Stimulated activated CD8-positive, alpha-beta memory T cell treated with anti-CD3 and anti-CD28 coated beads, Interleukin-15, amount 100 ng/mL, for 48 hours (primary cell): ENCODE results near the gene NDUFAF7.
"Not testable (repeated sequence)": the region's sequence is repeated elsewhere in the genome, so short reads cannot be mapped to it uniquely, and the experiment has no call there.

ENCODE experiments used
- DNase-seq, 2 donors: peaks; one replicate each; pipeline ENCODE4 v3.0.0-alpha.2; 2020; ENCODE audit warnings: low read depth in 2 of 2

Gene NDUFAF7

DNA sequence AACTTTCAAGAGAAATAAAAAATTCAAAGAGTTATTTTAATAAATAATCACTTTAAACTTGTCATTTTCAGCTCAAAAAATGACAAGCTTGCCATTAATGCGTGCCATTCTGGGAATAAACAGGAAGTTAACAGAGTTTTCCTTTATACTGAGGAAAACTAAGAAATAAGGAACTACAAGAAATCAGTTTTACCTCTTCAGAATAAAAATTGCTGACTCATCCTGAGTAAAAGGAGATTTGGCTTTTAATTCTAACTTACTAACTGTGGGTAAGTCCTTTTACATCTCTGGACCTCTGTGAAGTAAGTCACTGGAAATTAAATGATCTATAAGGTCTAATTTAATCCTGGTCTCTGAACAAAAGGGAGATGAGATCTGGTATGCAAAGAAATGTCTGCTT lies 16.2 kb upstream of the NDUFAF7 start:
- no peak for DNase-seq

DNA sequence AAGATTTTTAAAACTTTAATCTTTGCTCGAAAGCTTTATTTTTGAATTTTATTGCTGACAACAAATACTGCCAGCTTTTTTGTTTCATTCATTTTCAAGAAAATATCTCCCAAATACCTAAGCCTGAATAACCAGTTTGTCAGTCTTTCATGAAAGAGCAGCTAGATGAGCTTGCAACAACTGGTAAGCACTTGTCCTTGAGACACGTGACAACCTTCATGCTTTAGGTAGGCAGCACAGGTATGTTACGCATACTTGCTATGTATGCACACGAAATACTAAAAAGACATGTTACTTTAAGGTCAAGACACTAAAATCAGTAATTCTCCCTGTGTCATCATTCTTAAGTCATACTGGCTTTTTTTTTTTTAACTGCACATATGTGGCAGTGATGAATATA lies 12.4 kb upstream of the NDUFAF7 start:
- no peak for DNase-seq

DNA sequence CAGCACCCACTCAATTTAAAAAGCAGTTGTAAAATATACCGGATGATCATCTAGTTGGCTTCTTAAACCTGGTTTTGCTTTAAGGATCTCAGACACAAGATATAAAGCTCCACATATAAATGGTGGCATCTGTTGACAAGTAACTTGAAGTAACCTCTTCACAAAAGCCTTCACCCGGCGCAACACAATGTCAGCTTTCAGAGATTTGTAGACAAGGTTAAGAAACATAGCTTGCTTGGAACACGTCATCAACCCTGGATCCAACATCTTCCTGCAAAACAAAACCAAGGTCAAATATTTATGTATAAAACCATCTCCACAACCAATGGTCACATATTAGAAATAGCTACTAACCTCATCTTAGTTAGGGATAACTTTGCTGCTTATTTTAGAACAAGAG lies 8.3 kb upstream of the NDUFAF7 start:
- DNase-seq = no peak

DNA sequence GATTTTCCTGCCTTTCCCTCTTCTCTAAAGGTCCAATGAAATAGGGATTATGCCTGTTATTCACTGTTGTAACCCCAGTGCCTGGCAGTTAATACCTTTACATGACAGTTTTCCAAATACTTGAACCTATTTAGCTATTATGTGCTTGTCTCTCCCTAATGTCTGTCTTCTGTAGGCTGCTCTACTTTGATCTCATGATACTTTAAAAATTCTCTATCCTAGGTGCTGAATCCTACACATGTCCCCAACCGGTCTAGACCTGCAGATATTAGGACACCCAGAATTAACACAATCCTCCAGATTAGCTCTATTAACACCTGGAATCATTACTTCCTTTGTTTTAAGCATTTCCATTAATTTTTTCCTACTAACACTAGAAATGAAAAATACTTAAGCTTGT lies 7.4 kb upstream of the NDUFAF7 start:
- no peak for DNase-seq

DNA sequence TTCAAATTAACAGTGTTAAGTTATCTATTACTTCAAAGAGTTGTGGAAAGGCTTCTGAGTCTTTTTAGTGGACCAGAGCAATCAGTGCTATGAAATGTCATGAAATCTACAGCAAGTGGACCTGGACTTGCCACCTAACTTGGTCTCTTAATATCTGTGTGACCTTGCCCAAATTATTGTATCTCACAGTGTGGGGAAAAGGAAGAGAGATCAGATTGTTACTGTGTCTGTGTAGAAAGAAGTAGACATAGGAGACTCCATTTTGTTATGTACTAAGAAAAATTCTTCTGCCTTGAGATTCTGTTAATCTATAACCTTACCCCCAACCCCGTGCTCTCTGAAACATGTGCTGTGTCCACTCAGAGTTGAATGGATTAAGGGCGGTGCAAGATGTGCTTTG lies 6.3 kb upstream of the NDUFAF7 start:
- DNase-seq = not testable (repeated sequence)

DNA sequence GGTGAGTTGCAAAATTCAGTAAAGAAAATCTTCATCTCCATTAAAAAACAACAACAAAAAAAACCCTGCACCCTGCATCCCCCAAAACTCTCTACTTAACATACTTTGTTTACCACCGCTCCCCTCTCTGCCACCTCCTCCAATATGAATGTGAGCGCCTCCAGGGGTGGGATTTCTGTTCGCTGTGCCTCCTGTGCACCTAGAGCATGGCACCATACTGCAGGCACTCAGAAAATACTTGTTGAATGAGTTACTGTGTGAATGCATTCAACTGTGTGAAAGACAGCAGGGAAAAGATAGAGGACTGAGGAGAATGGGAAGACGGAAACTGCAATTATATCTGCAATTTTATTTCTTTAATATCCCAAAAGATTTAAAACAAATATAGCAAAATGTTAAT lies 4.6 kb upstream of the NDUFAF7 start:
- no peak for DNase-seq

DNA sequence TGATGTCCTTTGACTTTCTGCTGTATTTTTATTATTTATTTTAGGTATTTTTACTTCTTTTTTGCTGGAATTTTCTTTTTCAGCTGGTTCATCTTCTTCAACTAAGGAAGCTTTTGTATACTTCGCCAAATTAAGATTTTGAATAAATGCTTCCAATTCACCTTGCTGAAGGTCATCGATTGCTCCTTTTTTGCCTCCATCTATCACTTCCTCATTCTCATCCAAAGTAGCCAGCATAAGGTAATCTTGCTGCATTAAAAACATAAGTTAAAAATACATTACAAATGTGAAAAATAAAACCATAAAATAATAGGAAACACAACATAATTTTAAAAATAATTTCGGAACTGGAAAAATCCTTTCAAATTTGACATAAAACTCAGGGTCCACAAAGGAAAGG lies 2.7 kb upstream of the NDUFAF7 start:
- no peak for DNase-seq

DNA sequence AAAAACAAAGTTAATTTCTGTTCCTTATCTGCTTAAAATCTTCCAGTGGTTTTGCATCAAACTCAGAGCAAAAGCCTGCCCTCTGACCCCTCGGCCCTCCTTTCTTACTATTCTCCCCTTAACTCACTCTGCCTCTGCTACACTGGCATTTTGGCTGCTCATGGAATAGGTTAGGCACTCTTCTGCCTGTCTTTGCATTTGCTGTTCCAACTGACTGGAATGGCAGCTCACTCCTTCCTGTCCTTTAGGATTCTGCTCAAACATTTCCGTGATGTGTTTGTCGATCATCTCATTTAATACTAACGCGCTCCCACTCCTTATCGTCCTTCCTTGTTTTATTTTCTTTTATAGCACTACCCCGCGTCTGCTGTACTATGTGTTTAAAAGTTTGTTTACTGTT lies 877 bp upstream of the NDUFAF7 start:
- DNase-seq = no peak

DNA sequence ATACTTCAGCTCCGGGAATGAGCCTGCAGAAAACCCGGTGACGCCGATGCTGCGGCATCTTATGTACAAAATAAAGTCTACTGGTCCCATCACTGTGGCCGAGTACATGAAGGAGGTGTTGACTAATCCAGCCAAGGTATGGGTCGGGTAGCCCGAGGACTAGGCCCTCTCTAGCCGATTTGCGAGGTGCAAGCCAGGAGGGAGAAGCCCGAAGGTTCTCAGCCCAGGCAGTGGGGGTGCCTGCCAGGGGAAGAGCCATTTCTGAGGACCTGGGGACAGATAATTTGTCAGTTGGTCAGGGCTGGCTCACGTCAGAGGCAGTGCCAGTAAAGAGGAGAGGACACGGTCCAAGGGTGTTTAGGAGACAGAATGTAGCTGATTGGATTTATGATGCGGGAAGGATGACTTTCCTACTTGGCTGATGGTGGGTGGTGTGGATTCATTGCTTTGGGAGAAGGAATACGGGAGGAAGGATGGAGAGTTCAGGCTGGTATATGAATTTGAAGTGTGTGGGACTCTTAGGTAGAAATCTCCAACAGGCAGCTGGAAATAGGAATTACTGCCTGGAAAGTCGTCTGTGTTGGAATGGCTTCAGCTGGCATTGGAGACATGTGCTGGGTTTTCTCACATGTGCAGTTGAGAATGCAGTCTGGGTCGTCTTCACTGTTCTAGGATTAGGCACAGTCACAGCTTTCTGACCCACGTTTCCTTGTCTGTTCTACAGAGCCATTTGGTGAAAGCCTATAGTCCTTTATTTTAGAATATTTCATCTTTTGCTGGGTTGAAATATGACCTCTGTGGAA lies 874 bp downstream of the NDUFAF7 start:
- peak in 1 of 2 donors; percentile 1 for DNase-seq

DNA sequence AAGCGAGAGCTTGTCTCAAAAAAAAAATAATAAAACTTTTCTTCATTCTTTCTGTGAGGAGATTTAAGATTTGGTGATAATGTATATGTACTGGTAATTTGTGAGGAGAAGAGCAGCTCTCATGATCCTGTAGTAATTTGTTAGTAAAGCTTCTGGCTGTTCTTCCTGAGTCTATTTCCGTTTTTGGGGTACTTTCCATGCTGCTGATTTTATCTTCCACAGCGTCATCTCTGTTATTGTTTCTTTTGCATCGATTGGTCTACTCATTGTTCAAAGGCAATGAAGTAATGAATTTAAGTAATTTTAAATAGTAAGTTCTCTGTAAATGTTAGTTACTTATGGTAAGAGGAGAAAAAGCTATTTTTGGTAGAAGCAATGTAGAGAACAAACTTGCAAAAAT lies 12.0 kb downstream of the NDUFAF7 start:
- DNase-seq = no peak

DNA sequence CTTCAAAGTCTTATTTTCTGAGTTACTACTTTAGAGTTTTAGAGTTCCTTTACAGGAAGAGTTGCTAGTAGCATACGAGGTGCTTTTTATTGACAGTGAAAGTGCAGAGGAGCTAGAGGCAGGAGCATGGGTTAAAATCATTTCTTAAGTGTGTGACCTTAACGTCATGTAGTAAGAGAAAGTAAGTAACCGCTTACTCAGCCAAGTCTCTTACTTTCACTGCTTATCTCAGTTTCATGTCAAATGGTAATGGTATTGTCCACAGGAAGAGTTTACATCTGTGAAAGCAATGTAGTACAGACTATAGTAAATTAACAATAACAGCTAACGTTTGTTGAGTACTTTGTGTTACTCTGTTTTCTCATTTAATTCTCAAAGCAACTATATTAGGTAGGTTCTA lies 12.6 kb downstream of the NDUFAF7 start:
- no peak for DNase-seq

DNA sequence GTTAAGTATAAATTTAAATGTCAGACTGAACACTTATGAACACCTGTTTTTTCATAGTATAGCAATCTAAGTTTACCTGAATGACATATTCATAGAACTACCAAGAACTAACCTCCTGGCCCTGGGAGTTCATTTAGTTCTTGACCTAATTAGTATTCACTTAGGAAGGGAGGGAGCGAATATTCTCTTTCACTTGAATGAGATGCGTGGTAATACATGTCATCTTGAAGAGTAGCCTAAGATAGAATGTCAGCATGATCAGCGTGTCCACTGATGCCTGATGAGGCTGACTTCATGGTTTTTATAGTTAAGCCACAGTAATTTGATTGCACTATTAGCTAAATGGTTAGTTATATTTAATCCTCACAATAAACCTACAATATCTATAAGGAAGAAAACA lies 13.3 kb downstream of the NDUFAF7 start:
- DNase-seq = no peak

DNA sequence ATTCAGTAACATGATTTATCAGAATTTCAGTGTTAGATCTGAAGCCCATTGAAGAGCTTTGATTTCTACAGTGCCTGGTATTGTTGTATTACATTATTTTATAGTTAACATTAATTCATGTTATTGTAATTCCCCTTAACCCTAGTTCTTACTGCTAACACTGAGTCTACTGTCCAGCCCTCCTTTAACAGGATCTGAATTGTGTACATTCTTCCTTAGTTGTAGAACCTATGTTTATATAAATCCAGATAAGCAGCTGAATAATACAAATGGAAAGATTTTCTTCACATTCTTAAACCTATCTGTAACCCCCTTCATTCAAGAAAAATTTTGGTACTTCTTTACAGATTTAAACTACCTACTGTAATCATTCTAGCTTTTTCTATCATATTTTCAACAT lies 14.7 kb downstream of the NDUFAF7 start:
- DNase-seq = no peak

DNA sequence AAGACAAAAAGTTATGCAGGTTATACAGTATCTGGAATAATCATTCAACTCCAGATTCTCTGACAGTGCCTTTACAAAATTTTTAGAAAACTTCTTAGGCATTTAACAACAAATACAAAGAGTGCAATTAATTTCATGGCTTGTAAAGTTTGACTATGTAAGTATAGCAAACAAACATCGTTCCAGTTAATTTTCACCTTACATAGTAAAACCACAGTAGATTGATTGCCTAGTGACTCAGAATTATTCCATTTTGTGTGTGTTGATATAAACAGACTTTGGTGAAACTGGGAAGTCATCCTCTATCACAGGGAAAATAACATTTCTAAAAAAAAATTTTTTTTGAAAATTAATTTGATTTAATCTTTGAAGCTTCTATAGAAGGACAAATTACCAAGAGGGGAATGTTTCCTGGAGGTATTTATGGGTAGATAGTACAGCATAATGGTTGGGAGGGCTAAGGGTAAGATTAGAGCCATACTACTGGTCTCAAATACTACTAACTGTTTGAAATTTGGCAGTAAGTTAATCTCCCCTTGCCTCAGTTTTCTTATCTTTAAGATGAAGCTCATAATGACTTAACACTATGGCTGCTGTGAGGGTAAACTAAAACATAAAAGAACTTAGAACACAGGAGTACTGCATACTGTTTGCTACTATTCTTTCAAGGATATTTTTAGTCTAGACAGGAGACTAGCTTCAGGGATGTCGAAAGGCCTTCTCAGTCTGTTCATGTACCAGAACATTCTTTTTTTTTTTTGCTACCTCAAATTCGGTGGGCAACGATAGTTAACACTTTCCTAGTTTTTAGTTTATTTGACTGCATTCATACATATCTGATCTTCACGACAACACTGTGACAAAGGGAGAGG lies 19.6 kb downstream of the NDUFAF7 start:
- DNase-seq = no peak

DNA sequence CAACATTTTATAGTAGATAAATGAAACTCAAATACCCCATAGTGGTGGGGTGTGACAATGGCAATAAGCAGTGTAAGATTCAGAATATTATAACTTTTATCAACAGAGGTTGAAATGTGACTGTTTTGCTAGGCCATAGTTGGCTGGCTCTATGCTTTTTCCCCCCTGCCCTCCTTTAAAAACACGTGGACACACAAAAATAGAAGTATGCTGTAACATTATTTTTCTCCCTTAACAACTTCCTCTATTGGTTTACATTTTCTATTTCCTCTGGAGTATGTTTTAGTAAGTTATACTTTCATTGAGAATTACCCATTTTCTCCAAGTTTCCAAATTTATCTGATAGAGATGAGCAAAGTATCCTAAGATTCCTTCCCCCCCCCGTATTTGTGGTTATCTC lies 31.1 kb downstream of the NDUFAF7 start:
- no peak for DNase-seq

DNA sequence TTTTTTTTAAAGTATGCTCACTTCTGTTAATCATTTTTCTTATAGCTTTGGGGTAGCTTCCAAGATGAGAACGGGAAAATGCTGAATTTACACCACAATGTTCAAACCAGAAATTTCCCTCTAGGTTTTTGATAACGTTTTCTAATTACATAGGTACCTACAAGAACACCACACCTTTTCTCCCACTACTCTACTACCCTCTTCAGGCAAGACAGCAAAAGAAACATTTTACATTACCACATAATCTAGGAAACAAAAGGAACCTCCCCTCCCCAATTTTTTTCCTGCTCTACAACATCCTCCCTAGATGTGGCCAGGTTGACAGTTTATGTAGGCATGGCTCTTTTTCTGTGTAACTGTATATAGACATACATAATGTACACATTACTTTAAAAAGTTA lies 32.4 kb downstream of the NDUFAF7 start:
- no peak for DNase-seq

DNA sequence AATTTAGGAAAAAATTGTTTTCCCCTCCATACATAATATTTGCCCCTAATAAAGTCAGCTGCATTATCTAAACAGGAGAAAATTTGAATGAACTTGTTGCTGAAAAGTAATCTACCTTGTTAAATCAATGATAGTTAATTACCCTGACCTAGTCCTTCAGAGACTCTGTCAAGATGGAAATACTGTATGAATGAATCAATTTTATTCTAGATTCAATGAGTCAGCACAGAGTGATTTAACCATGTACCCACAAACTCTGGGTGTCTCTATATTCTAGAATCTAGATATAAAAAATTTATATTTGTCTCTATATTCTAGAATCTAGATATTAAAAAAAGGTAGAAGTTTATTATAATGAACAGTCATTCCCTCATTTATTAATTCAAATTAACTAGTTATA lies 36.2 kb downstream of the NDUFAF7 start:
- no peak for DNase-seq

DNA sequence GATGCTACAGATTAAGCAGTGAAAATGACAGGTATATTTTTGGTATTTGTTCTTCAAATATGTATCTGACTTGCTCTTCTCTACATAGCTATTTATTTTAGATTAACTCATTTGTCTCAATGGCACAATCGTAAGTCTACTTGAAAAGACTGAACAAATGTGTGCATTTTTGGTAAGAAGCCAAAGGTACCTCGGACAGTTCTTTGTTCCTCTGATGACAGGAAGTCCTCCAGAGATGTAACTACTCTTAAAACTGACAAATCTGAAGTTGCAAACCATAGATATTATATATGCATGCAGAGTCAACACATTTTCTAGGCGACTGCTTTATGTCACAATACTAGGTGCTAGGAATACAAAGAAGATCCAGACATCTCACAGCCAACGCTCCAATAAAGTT lies 36.7 kb downstream of the NDUFAF7 start:
- DNase-seq = no peak

DNA sequence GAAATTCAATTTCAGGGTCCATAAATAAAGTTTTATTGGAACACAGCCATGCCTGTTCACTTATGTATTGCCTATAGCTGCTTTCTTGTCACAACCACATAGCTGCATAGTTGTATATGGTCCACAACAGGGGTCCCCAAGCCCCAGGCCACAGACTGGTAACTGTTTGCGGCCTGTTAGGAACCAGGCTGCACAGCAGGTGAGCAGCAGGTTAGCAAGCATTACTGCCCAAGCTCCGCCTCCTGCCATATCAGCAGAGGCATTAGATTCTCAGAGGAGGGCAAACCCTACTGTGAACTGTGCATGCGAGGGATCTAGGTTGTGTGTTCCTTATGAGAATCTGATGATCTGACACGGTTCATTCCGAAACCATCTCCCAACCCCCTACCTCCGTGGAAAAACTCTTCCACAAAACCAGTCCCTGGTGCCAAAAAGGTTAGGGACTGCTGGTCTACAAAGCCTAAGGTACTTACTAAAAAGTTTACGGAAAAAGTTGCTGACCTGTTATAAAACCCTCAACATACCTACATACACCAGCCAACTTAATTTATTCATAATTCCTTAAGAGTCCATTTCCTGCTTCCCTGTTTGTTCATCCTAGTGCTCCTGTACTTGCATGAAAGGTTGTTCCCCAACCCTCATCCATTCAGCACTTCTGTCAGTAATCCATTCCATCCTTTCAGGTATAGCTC lies 40.1 kb downstream of the NDUFAF7 start:
- no peak for DNase-seq

DNA sequence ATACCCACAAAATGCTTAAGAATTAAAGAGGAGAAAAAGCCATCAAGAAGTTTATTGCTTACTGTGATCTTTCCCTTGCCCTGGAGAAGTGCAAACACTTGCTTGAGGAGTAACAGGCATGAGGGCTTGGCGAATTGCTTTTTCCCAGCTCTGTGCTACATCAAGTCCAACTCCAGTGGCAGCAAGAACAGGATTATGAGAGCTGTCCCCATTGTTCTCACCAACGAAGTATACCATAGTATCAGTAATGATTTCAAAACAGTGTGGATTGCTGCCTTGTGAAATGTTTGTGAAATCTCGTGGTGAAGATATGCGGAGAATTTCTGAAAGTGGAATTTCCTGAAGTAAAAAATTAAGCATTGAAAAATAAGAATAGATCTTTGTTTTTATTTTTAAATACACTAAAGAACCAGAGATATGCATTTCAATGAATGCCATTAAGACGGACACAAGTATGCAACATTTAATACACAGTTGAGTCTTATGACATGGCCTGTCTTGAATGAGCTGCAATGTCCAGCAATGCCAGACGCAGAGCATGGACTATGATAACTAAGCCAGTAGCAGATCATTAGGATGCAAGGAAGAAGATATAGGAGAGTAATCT lies 43.0 kb downstream of the NDUFAF7 start:
- DNase-seq = no peak

DNA sequence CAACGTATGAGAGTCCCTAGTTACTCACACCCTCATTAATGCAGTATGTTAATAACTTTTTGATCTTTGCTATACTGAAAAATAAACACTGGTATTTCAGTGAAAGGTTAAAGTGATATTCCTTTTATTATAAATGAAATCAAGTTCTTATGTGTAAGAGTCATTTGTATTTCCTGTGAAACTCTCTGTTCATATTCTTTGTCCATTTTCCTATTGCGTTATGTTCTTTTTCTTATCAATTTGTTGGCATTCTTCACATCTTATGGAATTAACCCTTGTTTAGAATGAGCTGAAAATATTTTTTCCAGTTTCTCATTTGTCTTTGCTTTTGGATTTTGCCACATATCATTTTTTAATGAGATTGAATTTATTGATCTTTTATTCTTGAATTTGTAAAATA lies 44.8 kb downstream of the NDUFAF7 start:
- DNase-seq = no peak

DNA sequence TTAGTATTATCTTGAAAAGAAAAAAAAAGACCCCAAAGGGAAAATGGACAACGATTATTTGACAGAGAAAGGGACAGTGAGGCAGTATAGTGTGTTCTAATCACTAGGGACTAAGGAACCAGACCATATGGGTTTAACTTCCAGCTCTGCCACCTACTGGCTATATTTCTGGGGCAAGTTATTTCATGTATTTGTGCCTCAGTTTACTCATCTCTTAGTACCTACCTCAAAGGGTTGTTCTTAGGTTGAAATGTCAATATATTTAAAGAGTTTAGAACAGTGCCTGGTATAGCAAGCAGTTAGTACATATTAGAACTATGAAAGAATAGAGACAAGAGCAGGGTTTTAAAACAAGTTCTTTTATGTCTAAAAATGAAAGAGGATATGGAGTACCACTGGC lies 50.5 kb downstream of the NDUFAF7 start:
- DNase-seq = no peak
